ENCODE measurements around the gene FDX2.

- TF ChIP-seq EZH2 (IDR thresholded peaks at IDR 0.05) (no peak), CTCF (IDR thresholded peaks at IDR 0.05) (no peak)
Measured at GRCh38 chr19:10364644-10365043, 48.8 kb upstream of the FDX2 start.
